ENCODE results near the gene KICS2.

DNA sequence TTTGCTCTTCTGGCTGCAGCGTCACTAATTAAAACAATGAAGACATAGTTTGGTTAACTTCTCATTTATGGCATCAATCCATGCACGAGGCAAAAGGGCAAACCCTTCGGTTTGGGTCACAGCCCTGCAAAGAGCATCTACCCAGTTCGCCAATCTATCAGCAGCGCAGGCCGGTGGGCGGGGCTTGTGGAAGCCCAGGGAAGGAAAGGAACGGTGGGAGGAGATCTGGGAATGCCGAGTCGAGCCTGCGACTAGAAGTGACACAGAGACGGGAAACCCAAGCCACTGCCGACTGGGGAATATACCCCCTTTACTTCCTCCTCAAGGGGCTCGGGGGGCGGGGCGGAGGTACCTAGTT lies 466 bp downstream of the KICS2 start:
- TF ChIP-seq, protein P1, sequence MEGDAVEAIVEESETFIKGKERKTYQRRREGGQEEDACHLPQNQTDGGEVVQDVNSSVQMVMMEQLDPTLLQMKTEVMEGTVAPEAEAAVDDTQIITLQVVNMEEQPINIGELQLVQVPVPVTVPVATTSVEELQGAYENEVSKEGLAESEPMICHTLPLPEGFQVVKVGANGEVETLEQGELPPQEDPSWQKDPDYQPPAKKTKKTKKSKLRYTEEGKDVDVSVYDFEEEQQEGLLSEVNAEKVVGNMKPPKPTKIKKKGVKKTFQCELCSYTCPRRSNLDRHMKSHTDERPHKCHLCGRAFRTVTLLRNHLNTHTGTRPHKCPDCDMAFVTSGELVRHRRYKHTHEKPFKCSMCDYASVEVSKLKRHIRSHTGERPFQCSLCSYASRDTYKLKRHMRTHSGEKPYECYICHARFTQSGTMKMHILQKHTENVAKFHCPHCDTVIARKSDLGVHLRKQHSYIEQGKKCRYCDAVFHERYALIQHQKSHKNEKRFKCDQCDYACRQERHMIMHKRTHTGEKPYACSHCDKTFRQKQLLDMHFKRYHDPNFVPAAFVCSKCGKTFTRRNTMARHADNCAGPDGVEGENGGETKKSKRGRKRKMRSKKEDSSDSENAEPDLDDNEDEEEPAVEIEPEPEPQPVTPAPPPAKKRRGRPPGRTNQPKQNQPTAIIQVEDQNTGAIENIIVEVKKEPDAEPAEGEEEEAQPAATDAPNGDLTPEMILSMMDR (IDR thresholded peaks at IDR 0.05), result no peak
- TF ChIP-seq SIN3A (IDR thresholded peaks at IDR 0.05; ENCODE audit: borderline replicate concordance, insufficient read depth, low read depth, low read length), result no peak
- TF ChIP-seq POLR2AphosphoS5 (IDR thresholded peaks at IDR 0.05; ENCODE audit: low read depth, low read length), result no peak
- TF ChIP-seq, protein P2, sequence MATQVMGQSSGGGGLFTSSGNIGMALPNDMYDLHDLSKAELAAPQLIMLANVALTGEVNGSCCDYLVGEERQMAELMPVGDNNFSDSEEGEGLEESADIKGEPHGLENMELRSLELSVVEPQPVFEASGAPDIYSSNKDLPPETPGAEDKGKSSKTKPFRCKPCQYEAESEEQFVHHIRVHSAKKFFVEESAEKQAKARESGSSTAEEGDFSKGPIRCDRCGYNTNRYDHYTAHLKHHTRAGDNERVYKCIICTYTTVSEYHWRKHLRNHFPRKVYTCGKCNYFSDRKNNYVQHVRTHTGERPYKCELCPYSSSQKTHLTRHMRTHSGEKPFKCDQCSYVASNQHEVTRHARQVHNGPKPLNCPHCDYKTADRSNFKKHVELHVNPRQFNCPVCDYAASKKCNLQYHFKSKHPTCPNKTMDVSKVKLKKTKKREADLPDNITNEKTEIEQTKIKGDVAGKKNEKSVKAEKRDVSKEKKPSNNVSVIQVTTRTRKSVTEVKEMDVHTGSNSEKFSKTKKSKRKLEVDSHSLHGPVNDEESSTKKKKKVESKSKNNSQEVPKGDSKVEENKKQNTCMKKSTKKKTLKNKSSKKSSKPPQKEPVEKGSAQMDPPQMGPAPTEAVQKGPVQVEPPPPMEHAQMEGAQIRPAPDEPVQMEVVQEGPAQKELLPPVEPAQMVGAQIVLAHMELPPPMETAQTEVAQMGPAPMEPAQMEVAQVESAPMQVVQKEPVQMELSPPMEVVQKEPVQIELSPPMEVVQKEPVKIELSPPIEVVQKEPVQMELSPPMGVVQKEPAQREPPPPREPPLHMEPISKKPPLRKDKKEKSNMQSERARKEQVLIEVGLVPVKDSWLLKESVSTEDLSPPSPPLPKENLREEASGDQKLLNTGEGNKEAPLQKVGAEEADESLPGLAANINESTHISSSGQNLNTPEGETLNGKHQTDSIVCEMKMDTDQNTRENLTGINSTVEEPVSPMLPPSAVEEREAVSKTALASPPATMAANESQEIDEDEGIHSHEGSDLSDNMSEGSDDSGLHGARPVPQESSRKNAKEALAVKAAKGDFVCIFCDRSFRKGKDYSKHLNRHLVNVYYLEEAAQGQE (IDR thresholded peaks at IDR 0.05; ENCODE audit: insufficient read depth in 1 of 2, low read depth in 2 of 2, low read length in 1 of 2), result no peak

Measured in Panc1 (cell line).